ENCODE data around the gene ASPM. TPM values are rescaled to one million over a fixed set of nuclear protein-coding genes. Genes with fewer than 3 reads are reported as not detected.

The ASPM gene
- total and polyA plus RNA-seq, 2 of the 8 experiments (the other 6 are each of a cell fraction or from before 2014, with no cell fraction given) = 5.1 to 50.3 TPM

DNA sequence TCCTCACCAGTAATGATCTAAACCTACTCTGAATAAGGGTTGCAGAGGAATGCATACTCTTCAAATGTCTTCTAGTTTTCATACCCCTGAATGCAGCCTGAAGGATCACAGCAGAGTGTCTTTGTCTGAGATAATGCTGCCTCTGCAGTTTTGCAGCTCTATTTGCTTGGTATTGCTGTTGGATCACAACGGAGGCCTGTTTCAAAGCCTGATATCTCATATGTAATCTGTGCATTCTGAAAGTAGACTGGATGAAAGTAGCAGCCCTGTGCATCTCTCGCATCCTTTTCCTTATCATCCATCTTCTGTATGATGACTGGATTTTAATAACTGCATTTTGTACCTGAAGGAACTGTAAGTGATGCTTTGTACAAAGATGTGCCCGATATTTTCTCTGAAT, 44.5 kb downstream of the ASPM start:
- H3K79me1 ChIP-seq (ENCODE audit: low read depth, low read length) = no peaks in the 10 kb centered on the region
- no peak overlapping the region for H3K23ac ChIP-seq (ENCODE audit: insufficient read length)
- no peak overlapping the region for H2BK20ac ChIP-seq (ENCODE audit: low read length)
- FAIRE-seq (no peak), DNase-seq (ENCODE audit: low read depth in 1 of 2, low spot score in 2 of 2) (no peak)
- H2BK5ac ChIP-seq (ENCODE audit: low read depth, low read length) = no peak overlapping the region
- H3K23me2 ChIP-seq (ENCODE audit: low read depth, low read length) = no peaks in the 10 kb centered on the region
- no peak overlapping the region for H3K56ac ChIP-seq (replicated peaks; ENCODE audit: insufficient read length, low read depth, low read length)
- peaks cover 32 to 35% of the 10 kb centered on the region in 2 experiments for H3K9me3 ChIP-seq (ENCODE audit: insufficient read depth in 2 of 2, low read depth in 1 of 2, low read length in 1 of 2)
- H2AK5ac ChIP-seq (ENCODE audit: low read depth, low read length) = no peak overlapping the region
- no peak overlapping the region for H3K4ac ChIP-seq (replicated peaks; ENCODE audit: insufficient read length, low read depth, low read length)
- no peak overlapping the region for H2BK12ac ChIP-seq (ENCODE audit: low read depth, low read length)
- H3K14ac ChIP-seq (ENCODE audit: insufficient read length) = no peak overlapping the region
- ChIA-PET CTCF (ENCODE audit: partially characterized antibody) (no interaction called here), POLR2A (ENCODE audit: partially characterized antibody) (interaction anchor here (1.3 to 1.7 kb wide), 2 partner anchors 11 to 25 kb away, joined by 3 to 4 read pairs; no protein-coding TSS in a partner anchor)
- H4K91ac ChIP-seq (replicated peaks; ENCODE audit: insufficient read length, low read length) = no peak overlapping the region
- 0 out of 2 replicates have a peak, but pooled peaks have one; percentile 42 for TF ChIP-seq GTF2F1 (IDR thresholded peaks at IDR 0.05; ENCODE audit: borderline replicate concordance, low read depth, low read length)
- no peak for TF ChIP-seq EGR1 (IDR thresholded peaks at IDR 0.05; ENCODE audit: borderline replicate concordance, low read depth, low read length)
- no peak for TF ChIP-seq MAX (IDR thresholded peaks at IDR 0.05)
- no peak for TF ChIP-seq CBX5 (IDR thresholded peaks at IDR 0.05; ENCODE audit: low read depth, low read length)
- H3K36me3 ChIP-seq (ENCODE audit: control insufficient read depth in 2 of 4, insufficient read depth in 4 of 4, low read length in 3 of 4) = peaks cover 2 to 45% (median 27%) of the 10 kb centered on the region in 4 experiments; a peak in 7 of 8 replicates
- no peaks in the 10 kb centered on the region for H4K20me1 ChIP-seq (replicated peaks in 1 of 2; ENCODE audit: control insufficient read depth in 1 of 2, insufficient read depth in 2 of 2, low read length in 2 of 2)
- no peak overlapping the region for H3K18ac ChIP-seq (ENCODE audit: extremely low read depth, low read length)
- H3K4me1 ChIP-seq (replicated peaks in 1 of 4; ENCODE audit: control insufficient read depth in 3 of 4, insufficient read depth in 4 of 4, low read length in 3 of 4) = no peaks in the 10 kb centered on the region
- no peak overlapping the region for H4K8ac ChIP-seq (ENCODE audit: extremely low read depth, insufficient read depth, low read length)
- no peak overlapping the region for H3K9ac ChIP-seq (replicated peaks in 1 of 4; ENCODE audit: extremely low read depth in 1 of 4, low read depth in 3 of 4, low read length in 3 of 4)
- H2BK120ac ChIP-seq (replicated peaks; ENCODE audit: low read depth, low read length) = no peak overlapping the region
- no peaks in the 10 kb centered on the region for H3K79me2 ChIP-seq (ENCODE audit: control insufficient read depth in 1 of 2, insufficient read depth in 2 of 2, low read length in 2 of 2)
- WGBS, 2 experiments (ENCODE audit: extremely low coverage in 1 of 2, insufficient coverage in 1 of 2, insufficient read length in 1 of 2, insufficient replicate concordance in 2 of 2, low coverage in 1 of 2, low lambda C conversion rate in 2 of 2, missing lambda C conversion rate in 1 of 2) = 84% methylated on average over 3 of the region's 3 CpGs; no CpG with 5 or more reads in 1 of the 2 experiments
- no peaks in the 10 kb centered on the region for H3K27me3 ChIP-seq (replicated peaks in 1 of 4; ENCODE audit: control insufficient read depth in 3 of 4, extremely low read depth in 1 of 4, insufficient read depth in 3 of 4, low read length in 3 of 4)
- H2BK15ac ChIP-seq (ENCODE audit: low read length) = no peak overlapping the region
- no peak overlapping the region for H4K5ac ChIP-seq (ENCODE audit: insufficient read length, low read depth, low read length)
- H3K27ac ChIP-seq (ENCODE audit: low read depth, low read length) = no peak overlapping the region
- no peak overlapping the region for H3K4me3 ChIP-seq (ENCODE audit: extremely low read depth in 1 of 4, insufficient read depth in 2 of 4, low read depth in 3 of 4, low read length in 4 of 4)
- H3K4me2 ChIP-seq (ENCODE audit: insufficient read depth in 1 of 2, low read depth in 2 of 2, low read length in 2 of 2) = no peak overlapping the region
- no peak overlapping the region for H2AFZ ChIP-seq (ENCODE audit: low read length)

Data from H1 (cell line).